A673 (cell line): Measurements from ENCODE around the gene TUT1.

Experiments
- EZH2 ChIP-seq: fragments of 200-600 bp; sonication (generic); IDR thresholded peaks from 2 replicates; pipeline ENCODE4 v1.6.1; 2017; ENCODE audit warnings: borderline replicate concordance, low read depth, mild to moderate bottlenecking, mixed read lengths, antibody characterized with exemption, low read length; ENCODE audit not compliant: poor library complexity, severe bottlenecking
- TF ChIP-seq, protein P1 (sequence below): fragments of 300-800, 200-600 bp; sonication (generic); conservative IDR thresholded peaks from 2 replicates; pipeline ENCODE4 v1.5.1; 2017; ENCODE audit warnings: low read depth, mild to moderate bottlenecking, antibody characterized with exemption, low read length, moderate library complexity, mixed read lengths

DNA sequence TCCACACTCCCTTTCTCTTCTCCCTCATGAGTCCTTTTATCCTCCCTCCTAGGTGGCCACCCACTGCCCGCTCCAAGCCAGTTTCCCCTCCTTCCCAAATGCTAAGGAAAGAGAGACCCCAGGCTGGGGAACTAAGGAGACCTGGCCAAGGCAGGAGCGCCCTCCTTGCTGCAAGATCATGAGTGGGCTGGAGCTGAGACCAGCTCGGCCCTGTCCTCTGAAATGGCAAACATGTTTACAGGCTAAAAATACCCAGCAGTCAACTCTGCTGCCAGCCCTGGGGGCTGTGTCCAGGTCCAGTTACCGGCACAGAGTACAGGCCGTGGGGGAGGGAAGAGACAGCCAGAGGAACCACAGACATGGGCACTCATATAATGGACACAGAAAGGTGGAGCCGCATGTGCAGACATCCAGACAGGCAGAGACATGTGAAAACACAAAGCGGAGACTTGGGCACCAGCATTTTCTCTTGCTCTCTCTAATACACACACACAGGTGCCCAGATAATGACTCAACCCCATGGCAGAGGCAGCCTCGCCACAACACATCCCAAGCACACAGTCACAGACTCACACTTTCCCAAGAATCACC lies 43.5 kb downstream of the TUT1 start:
- TF ChIP-seq, protein P1, sequence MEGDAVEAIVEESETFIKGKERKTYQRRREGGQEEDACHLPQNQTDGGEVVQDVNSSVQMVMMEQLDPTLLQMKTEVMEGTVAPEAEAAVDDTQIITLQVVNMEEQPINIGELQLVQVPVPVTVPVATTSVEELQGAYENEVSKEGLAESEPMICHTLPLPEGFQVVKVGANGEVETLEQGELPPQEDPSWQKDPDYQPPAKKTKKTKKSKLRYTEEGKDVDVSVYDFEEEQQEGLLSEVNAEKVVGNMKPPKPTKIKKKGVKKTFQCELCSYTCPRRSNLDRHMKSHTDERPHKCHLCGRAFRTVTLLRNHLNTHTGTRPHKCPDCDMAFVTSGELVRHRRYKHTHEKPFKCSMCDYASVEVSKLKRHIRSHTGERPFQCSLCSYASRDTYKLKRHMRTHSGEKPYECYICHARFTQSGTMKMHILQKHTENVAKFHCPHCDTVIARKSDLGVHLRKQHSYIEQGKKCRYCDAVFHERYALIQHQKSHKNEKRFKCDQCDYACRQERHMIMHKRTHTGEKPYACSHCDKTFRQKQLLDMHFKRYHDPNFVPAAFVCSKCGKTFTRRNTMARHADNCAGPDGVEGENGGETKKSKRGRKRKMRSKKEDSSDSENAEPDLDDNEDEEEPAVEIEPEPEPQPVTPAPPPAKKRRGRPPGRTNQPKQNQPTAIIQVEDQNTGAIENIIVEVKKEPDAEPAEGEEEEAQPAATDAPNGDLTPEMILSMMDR = no peak
- no peak for TF ChIP-seq EZH2
